Non-pigmented ciliary epithelial cell (primary cell): Measurements from ENCODE around the gene ROR2.

Experiments
- DNase-seq: peaks from one replicate; pipeline ENCODE4 v3.0.0-alpha.2; 2010; ENCODE audit warnings: low read depth

Gene ROR2

GRCh38 chr9:91736898-91737601, 213.0 kb downstream of the ROR2 start:
- DNase-seq, result no peak

GRCh38 chr9:91736311-91736710, 213.7 kb downstream of the ROR2 start:
- DNase-seq, result no peak

GRCh38 chr9:91735049-91735448, 215.0 kb downstream of the ROR2 start:
- DNase-seq, result no peak

GRCh38 chr9:91734371-91734981, 215.6 kb downstream of the ROR2 start:
- DNase-seq, result no peak

GRCh38 chr9:91733006-91733624, 216.9 kb downstream of the ROR2 start:
- no peak for DNase-seq

GRCh38 chr9:91732187-91733005, 217.6 kb downstream of the ROR2 start:
- DNase-seq, result no peak

- no peak for DNase-seq
Observed at GRCh38 chr9:91730806-91731205, 219.2 kb downstream of the ROR2 start.

- DNase-seq, result no peak
Observed at GRCh38 chr9:91729558-91729842, 220.5 kb downstream of the ROR2 start.

- DNase-seq, result no peak
Observed at GRCh38 chr9:91727972-91728371, 222.1 kb downstream of the ROR2 start.

GRCh38 chr9:91727316-91727861, 222.6 kb downstream of the ROR2 start:
- DNase-seq, result no peak

GRCh38 chr9:91726406-91727100, 223.5 kb downstream of the ROR2 start:
- no peak for DNase-seq

- no peak for DNase-seq
Observed at GRCh38 chr9:91725651-91726050, 224.4 kb downstream of the ROR2 start.

- no peak for DNase-seq
Observed at GRCh38 chr9:91724609-91725505, 225.2 kb downstream of the ROR2 start.

GRCh38 chr9:91724068-91724440, 226.0 kb downstream of the ROR2 start:
- DNase-seq, result no peak

GRCh38 chr9:91723420-91724067, 226.5 kb downstream of the ROR2 start:
- no peak for DNase-seq

GRCh38 chr9:91720751-91721705, 229.0 kb downstream of the ROR2 start:
- no peak for DNase-seq

GRCh38 chr9:91720313-91720712, 229.7 kb downstream of the ROR2 start:
- no peak for DNase-seq

GRCh38 chr9:91718071-91718470, 232.0 kb downstream of the ROR2 start:
- no peak for DNase-seq

- DNase-seq, result no peak
Observed at GRCh38 chr9:91716815-91717214, 233.2 kb downstream of the ROR2 start.
